ENCODE data around the gene SEMA5B.
A peak's percentile ranks its signal among the peaks of the same experiment; 100 is the strongest.

Gene SEMA5B

DNA sequence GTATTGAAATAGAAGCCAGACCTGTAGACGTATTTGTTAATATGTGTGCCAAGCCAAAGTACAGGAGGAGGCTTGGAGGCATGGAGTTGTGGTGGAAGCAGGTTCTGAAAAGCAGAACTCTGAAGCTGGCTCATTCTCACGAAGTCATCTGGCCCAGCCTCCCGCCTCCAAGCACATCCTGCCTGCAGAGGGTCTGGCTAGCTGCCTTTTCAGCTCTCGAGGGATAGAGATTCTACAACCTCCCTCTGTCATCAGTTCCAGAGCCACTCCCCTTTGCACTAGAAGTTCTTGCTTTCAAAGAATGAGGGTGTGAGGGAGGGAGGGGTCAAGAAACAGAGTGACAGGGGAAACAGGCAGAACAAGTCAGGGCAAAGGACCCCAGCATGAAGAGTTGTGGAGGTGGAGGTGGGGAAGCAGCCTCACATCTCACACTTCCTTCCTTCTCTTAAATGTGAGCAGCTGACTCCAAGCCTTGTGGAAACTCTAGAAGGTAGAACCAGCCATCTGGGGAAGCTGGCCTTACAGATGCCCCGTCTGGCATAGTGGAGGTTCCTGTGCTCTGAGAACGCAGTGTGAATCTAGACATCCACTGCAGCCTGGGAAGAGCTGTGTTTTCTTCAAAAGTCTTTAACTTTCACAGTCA is 137.4 kb downstream of the SEMA5B start:
- peak; percentile 30 for DNase-seq

DNA sequence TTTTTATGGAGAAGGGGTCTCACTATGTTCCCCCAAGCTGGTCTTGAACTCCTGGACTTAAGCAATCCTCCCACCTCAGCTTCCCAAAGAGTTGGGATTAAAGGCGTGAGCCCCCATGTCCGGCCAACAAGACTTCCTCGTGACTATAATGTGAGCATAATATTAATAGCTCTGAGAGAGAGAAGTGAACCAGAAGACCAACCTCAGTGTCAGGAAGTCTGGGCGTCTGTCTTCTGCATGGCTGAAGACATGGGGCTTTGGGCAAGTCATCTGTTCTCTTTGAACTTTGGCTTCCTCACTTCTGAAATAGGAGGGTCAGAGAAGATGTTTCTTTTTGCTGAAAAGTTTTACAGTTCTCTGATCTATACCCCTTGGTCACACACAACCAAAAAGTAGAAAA is 140.6 kb downstream of the SEMA5B start:
- no peak for DNase-seq

DNA sequence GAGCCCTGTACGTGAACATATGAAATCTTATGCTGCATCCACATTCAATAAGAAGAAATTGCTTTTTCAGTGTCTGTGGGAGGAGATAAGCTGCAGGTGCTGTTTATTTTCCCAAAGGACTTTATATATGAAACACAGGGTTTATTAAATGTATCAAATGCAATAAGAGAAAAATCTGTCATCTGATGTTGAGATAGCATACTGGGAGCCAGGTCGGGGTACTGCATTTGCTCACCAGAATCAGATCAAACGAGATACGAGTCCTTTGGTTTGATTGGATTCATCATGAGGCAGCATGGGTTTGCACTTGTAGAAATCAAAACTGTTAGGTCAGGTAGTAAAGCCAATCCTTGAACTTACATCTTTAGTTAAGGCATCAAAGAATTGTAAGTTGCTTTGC is 141.3 kb downstream of the SEMA5B start:
- no peak for DNase-seq

DNA sequence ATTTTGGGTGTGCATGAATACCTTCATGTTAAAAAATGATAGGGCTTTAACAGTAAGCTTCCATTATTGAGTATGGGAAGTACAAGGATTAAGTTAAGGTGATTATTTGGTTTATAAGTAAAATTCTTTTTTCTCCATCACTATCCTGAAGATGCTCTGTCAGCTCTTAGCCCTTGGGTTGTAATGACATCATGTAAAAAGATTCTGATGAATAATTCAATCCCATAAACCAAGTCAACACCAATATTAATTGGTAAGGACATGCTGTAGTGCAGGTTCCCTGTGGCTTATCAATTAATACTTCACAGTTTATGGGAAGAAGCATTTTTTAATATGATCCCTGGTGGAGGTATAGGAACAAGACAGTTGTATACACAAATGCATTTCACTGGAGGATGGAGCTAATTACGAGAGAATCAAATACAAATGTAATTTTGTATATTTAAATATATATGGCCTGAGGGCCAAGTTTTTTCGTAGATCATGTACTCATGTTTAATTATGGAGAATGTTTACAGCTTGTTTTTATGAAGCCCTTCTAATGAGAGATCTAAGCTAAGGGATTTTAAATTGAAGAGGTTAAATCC is 145.1 kb downstream of the SEMA5B start:
- DNase-seq = no peak

DNA sequence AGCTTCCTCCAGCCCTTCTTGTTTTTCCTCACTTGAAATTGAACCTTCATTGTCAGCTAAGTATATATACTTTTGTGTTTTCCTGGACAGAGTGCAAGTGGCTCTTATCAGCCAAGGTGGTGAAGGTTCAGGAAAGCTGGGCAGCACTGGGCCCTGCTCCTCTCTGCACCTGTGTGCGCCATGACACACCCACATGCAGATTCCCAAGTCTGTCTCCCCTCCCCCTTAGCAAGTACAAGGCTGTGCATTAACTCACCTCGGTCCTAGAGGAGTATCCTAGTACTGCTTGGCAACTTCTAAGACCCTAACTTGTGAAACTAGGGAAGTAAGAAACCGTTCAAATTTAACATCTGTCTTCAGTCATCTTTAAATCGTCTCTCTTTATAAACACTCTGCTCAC is 146.9 kb downstream of the SEMA5B start:
- DNase-seq = no peak

DNA sequence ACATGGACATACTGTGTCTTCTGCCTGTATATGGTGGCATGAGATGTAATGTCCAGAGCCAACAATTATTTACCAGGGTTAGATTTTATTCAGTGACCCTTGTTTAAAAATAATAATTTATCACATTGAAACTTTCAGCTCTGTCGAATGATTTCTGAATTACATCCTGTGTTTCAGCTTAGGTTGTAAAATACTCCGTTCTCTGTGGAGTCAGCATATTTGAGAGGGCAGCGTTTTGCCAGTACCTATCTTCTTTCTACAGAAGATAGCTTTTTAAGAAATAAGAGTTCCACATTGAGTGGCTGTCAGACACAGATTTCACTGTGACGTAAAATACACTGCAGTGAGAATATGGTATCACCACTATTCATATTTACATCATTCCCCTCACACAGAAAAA is 147.4 kb downstream of the SEMA5B start:
- DNase-seq = no peak

DNA sequence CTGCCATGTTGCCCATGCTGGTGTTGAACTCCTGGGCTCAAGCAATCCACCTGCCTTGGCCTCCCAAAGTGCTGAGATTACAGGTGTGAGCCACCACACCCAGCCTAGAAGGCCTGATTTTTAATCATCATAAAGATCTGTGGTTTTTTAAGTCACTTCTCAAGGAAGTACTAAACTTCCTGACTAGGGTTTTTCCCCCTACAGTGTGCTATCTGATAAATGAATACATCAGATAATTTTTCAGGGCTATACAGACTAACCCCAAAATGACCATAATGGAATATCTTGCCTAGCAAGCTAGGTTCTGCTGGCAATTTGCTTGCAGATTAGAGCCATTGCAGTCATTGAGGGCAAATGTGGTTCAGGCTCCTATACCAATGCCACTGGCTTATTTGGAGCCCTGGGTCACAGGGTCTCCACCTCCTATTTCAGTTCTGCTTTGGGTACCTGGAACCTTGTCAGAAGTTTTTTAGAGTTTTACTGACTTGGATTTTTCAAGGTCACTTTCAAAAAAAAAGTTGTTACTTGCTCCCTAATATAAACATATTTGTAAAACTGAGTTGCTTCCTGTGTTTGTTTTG is 151.9 kb downstream of the SEMA5B start:
- DNase-seq = no peak

DNA sequence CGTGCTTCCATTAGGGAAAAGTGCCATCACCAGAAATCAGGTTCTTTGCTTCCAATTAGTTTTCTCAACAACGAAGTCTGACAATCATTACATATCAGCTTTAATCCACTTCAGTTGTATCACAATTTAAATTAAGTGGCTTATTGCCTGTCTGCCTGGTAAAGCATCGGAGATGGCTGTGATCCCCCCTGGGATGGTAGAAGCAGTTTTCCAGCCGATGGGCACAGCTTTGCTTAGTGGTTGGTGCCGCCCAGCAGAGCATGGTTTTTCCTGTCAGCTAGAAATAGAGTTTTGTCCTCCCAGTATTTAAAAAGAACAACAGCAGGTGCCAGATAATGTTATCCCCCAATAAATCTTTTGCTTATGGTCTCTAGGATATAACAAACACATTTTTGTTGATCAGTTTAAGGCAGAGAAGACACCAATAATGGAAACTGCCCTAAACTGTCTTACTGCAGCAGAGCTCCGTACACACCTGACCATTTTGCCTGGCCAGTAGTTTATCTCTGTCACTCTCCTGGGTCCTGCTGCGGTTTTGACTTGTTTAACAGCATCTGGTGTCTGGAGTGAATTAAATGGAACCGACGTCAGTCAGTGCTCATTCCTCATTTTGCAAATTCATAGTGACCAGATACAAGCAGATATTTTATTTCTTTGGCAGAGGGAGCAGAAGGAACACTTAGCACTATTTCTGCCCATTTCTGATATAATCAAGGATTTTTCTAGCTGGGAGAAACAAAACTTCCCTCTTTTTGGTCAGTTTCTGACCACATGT is 153.6 kb downstream of the SEMA5B start:
- peak; percentile 51 for DNase-seq

DNA sequence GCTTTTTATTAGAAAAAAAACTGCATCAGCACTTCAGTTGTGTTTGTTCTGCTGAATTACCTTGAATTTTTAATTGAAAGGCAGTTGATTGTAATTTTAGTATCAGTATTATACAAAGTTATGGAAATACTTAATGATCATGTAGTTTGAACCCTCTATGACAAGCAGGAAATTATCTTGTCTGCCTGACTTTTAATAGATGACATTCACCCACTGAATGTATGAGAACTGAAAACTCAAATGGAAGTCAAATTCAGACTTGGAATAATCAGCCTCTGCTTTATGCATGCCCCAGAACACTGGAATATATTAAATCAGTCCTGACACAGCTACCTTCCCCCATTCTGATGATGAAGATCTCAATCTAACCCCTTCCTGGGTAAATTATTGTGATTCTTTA is 159.2 kb downstream of the SEMA5B start:
- DNase-seq = no peak

DNA sequence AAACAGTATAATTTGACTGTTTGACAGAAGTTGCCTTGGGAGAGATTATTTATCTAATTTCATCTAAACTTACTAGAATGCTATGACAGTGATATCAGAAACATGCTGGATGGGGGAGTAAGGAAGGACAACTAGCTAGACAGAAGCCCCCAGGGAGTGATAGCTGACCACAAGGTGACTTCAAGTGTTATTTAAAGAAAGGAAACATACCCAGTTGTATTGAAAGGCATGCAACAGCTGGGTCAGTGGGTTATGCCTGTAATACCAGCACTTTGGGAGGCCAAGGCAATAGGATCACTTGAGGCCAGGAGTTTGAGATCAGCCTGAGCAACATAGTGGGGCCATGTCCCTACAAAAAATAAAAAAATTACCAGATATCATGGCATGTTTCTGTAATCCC is 163.1 kb downstream of the SEMA5B start:
- DNase-seq = no peak

DNA sequence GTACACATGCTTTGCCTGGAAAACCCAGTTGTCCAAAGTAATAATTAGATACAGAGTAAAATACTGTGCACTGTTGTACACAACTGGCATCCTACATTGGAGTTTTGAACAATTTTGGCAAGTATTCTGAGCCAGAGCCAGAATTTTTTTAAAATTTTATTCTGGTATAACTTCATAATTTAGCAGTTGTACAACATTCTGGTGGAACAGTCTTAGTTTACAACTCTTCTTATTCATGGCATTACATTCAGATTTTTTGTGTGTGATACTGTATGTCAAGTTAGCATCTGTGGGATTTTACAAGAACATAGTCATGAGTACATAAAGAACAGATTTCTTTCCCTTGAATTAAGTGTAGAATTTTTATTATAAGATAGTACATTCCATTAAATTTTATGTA is 165.2 kb downstream of the SEMA5B start:
- no peak for DNase-seq

All from NCI-H69 (cell line).